ENCODE measurements around the gene SCTR.

SCTR gene

DNA sequence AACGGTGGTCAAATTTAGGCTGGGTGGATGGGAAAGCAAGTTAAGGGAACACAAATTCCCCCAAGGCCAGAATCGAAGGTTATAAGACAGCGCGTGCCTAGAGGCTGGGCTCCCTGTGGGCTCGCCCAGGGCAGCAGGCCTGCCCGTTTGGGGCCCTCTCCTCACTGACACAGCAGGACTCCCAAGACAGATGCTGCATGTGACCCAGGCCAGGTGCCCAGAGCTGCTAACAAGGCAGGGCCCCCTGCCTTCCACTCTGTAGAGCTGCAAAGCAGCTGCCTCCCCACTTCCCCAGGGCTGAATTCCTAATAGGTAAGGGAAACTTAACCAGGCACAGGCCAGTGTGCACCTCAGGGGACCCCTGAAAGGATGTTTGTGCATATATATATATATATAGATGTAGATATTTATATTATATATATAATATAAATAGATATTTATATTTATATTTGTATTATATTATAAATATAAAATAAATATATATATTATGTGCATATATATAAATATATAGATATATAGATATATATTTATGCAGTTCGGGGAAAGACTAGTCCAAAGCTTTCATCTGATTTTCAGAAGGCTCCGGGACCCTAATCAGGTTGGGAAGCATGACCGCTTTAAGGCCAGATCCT, 48.9 kb downstream of the SCTR start:
- no peak for DNase-seq (ENCODE audit: low read depth in 2 of 3, low spot score in 1 of 3)

GRCh38 chr2:119474371-119475224, 49.7 kb downstream of the SCTR start:
- DNase-seq (ENCODE audit: low read depth in 2 of 3, low spot score in 1 of 3), result no peak

- no peak for DNase-seq (ENCODE audit: low read depth in 2 of 3, low spot score in 1 of 3)
Observed at GRCh38 chr2:119473621-119474370, 50.5 kb downstream of the SCTR start.

DNA sequence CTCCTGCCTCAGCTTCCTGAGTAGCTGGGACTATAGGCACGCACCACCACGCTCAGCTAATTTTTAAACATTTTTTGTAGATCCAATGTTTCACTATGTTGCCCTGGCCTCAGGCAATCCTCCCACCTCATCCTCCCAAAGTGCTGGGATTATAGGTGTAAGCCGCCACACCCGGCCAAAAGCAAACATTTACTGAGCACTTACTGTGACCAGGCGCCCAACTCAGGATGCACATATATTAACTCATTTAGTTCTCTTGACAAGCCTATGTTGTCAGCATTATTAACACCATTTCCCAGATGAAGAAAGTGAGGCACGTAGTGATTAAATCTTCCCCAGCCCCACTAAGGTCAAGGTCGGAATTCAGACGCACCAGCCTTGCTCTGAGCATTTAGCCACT, 51.5 kb downstream of the SCTR start:
- no peak for DNase-seq (ENCODE audit: low read depth in 2 of 3, low spot score in 1 of 3)

- DNase-seq (ENCODE audit: low read depth in 2 of 3, low spot score in 1 of 3), result no peak
Observed at GRCh38 chr2:119469661-119470297, 54.5 kb downstream of the SCTR start.

- no peak for DNase-seq (ENCODE audit: low read depth in 2 of 3, low spot score in 1 of 3)
Observed at GRCh38 chr2:119469131-119469530, 55.2 kb downstream of the SCTR start.

GRCh38 chr2:119468154-119468955, 55.9 kb downstream of the SCTR start:
- DNase-seq (ENCODE audit: low read depth in 2 of 3, low spot score in 1 of 3), result no peak

DNA sequence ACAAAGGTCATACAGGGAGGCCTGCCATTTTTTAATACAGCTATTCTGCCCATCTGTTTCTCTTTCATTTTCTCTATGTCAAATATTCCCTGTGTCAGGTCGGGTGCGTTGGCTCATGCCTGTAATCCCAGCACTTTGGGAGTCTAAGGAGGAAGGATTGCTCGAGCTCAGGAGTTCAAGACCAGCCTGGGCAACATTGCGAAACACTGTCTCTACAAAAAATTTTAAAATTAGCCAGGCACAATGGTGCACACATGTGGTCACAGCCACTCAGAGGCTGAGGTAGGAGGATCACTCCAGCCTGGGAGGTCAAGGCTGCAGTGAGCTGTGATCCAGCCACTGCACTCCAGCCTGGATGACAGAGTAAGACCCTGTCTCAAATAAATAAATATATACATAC, 57.9 kb downstream of the SCTR start:
- DNase-seq (ENCODE audit: low read depth in 2 of 3, low spot score in 1 of 3), result no peak

DNA sequence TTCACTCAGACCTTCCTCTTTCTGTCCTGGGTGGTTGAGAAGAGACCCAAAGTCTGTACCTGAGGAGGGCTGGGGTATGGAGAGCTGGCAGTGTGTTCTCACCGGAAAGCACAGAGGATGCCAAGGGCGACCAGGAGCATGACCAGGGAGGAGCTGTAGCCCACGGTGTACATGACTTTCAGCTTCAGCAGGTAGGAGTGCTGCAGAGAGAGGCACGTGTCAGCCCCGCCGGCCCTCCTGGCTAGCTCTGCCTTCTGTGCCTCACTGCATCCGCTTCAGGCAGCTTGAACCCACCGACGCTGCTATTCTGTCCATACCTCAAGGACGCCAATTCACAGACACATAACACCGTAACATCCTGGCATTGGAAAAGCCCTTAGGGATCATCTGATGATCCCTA, 58.6 kb downstream of the SCTR start:
- no peak for DNase-seq (ENCODE audit: low read depth in 2 of 3, low spot score in 1 of 3)

DNA sequence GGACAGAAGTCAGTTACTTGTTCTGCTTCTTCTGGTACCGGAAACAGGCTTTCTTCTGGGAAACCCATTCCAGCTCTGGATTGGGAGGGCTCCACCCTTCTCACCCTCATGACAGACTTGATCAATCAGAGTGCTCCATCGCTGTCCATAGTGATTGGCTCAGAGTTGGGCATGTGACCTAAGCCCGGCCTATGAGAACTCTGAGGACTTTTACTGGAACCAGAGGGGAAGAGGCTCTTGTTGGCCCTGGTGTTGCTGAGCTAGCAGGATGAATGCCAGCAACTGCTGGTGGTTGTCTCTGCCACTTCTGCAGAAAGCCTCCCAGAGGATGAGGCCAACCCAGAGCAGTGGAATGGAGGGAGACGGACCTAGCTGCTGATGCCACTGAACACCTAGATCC, 59.3 kb downstream of the SCTR start:
- no peak for DNase-seq (ENCODE audit: low read depth in 2 of 3, low spot score in 1 of 3)

DNA sequence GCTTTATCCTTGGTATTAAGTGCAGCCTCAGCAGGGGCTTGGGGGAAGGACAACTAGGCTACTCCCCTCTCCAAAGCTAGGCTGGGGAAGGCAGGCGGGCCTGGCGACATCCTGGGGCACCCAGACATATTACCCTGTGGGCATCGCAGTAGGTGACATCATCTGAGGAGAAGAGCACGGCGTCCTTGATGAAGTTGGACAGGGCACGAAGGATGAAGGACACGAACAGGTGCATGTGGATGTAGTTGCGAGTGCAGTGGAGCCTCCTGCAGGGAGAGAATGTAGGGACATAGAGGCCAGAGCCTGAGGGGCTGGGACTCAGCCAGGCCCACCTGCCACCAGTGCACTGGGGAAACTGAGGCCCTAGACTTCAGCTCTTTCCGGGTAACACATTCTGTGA, 60.3 kb downstream of the SCTR start:
- DNase-seq (ENCODE audit: low read depth in 2 of 3, low spot score in 1 of 3), result no peak

DNA sequence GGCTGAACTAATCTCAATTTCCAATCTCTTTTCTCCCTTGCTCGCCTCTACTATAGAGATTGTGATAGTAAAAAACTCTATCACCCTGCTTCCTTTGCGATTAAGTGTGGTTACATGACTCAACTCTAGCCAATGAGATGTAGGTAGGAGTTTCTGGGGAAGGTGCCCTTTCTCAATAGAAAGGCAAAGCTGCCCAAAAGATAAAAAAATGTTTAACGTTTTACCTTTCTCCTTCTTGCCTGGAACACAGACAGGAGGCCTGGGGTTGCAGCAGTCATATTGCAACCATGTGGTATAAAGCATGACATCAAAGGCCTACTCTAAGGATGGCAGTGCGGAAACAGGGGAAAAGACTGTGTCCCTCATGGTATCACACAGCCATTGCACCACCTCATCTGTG, 61.1 kb downstream of the SCTR start:
- DNase-seq (ENCODE audit: low read depth in 2 of 3, low spot score in 1 of 3), result no peak

- DNase-seq (ENCODE audit: low read depth in 2 of 3, low spot score in 1 of 3), result no peak
Observed at GRCh38 chr2:119462574-119462973, 61.7 kb downstream of the SCTR start.

- DNase-seq (ENCODE audit: low read depth in 2 of 3, low spot score in 1 of 3), result no peak
Observed at GRCh38 chr2:119461811-119462210, 62.5 kb downstream of the SCTR start.

DNA sequence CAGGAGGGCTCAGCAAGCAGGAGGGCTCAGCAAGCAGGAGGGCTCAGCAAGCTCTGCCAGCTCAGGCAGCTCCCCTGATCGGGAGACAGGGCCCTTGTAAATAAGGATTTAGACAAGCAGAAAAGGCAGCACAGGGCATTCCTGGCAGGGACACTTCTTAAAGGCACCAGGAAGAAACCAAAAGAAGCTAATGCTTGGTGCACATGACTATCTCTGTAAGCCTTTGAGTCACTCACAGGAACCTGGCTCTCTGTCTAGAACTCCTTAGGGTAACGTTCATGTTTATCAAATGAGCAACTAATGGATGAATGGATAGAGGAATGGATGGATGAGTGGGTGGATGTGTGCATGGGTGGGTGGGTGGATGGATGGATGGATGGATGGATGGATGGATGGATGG, 64.2 kb downstream of the SCTR start:
- no peak for DNase-seq (ENCODE audit: low read depth in 2 of 3, low spot score in 1 of 3)

GRCh38 chr2:119455066-119455718, 69.1 kb downstream of the SCTR start:
- DNase-seq (ENCODE audit: low read depth in 2 of 3, low spot score in 1 of 3), result no peak

DNA sequence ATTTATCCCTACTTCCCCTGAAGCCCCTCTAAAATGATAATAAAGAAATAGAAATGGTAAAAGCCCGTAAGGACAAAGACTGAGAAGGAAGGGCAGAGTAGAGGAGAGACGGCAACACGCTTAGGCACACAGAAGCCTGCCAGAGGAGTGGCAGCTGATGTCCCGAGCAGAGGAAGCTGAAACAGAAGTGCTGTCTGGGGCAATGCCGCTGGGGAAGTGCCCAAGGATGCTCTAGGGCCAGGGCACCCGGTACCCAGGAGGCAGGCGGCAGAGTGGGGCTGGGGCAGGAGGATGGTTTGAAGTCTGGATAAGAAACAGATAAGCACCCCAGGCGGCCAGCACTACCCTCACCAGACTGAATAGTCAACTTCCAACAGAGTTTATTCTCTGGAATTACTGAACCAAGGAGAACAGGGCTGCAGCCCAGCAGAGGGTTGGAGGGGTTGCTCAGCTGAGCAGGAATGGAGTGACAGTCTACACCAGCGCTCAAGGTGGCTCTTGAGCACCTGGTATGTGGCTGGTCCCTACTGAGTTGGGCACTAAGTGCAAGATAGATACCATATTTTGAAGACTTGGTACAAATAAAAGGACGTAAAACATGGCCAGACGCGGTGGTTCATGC, 70.2 kb downstream of the SCTR start:
- DNase-seq (ENCODE audit: low read depth in 2 of 3, low spot score in 1 of 3), result no peak

DNA sequence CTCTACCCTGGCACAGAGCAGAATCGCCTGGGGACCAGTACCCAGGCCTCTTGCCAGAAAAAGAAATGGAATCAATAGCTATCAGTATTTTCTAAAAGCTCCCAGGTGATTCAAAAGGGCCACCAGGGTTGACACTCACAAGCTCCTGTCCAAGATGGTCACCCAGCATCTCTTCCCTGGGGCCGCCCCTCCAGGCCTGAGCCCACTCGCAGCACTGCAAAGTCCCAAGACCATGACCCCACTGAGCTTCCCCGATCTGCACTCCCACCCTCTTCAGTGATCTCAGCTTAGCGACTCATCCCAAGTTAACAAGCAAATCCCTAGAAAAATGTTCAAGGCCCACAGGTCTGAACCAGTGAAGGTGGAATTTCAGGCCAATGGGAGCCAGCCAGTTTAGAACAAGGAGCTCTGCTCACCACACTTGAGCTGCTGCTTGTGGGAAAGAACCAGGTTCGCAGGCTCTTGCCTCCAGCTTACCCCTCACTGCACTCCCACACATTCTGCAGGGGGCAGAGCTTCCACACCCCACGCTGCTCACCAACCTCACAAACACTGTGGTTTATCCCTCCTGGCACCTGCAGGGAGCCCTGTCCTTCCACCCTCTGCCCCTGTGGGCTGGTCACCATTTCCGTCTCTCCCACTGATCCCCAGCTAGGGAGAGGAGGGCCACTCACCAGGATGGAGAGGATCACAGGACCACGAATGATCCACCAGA, 72.8 kb downstream of the SCTR start:
- DNase-seq (ENCODE audit: low read depth in 2 of 3, low spot score in 1 of 3), result no peak

DNA sequence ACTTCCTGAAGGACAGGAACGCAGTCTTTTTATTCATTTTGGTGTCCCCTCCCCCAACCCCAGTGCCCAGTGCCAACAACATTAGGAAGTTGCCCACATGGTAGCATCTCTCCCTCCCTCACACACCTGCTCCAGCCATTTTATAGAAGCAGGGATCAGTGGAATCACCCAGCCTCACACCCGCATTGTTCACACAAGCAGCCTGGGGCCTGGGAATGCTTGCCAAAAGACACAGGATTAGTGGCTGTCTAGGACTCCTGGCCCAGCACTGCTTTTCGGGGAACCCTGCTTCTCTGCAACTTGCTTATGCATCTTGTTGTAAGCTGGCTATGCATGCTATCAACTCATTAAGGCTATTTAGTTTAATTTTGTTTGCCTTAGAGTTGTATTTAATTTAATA, 74.8 kb downstream of the SCTR start:
- DNase-seq (ENCODE audit: low read depth in 2 of 3, low spot score in 1 of 3), result no peak

All from stimulated activated CD4-positive, alpha-beta T cell treated with anti-CD3 and anti-CD28 coated beads, Interleukin-12 subunit alpha, Interleukin-12 subunit beta, amount 100 ng/mL, for 48 hours (primary cell).